ENCODE results near the gene ANKRD36C.
"Not testable (repeated sequence)": the region's sequence is repeated elsewhere in the genome, so short reads cannot be mapped to it uniquely, and the experiment has no call there.

ANKRD36C gene

GRCh38 chr2:95991351-95992094 is at the start of gene ANKRD36C:
TSS of gene ANKRD36C (minus strand) at chr2:95991824. CDS start at chr2:95991708, 116 bp downstream.
- in situ Hi-C loops (cut with HindIII; ENCODE audit: low sequenced_read_pairs), result not testable (repeated sequence)

GRCh38 chr2:96035554-96035953 is 43.9 kb upstream of the ANKRD36C start:
- in situ Hi-C loops (cut with HindIII; ENCODE audit: low sequenced_read_pairs), result not testable (repeated sequence)

GRCh38 chr2:96034792-96035191 is 43.2 kb upstream of the ANKRD36C start, which contains the start of gene GPAT2:
TSS of gene GPAT2 (minus strand) at chr2:96034916. CDS start at chr2:96032359, 2,557 bp downstream.
- in situ Hi-C loops (cut with HindIII; ENCODE audit: low sequenced_read_pairs), result not testable (repeated sequence)

GRCh38 chr2:96033997-96034396 is 42.4 kb upstream of the ANKRD36C start:
- in situ Hi-C loops (cut with HindIII; ENCODE audit: low sequenced_read_pairs), result not testable (repeated sequence)

- in situ Hi-C loops (cut with HindIII; ENCODE audit: low sequenced_read_pairs), result not testable (repeated sequence)
Measured at GRCh38 chr2:96027725-96028325, 36.2 kb upstream of the ANKRD36C start.

GRCh38 chr2:96025755-96026154 is 34.1 kb upstream of the ANKRD36C start:
- in situ Hi-C loops (cut with HindIII; ENCODE audit: low sequenced_read_pairs), result not testable (repeated sequence)

GRCh38 chr2:96025194-96025492 is 33.5 kb upstream of the ANKRD36C start:
- in situ Hi-C loops (cut with HindIII; ENCODE audit: low sequenced_read_pairs), result no loop called here

- in situ Hi-C loops (cut with HindIII; ENCODE audit: low sequenced_read_pairs), result no loop called here
Measured at GRCh38 chr2:96024336-96025193, 32.9 kb upstream of the ANKRD36C start.

GRCh38 chr2:96023701-96024100 is 32.1 kb upstream of the ANKRD36C start:
- in situ Hi-C loops (cut with HindIII; ENCODE audit: low sequenced_read_pairs), result not testable (repeated sequence)

- in situ Hi-C loops (cut with HindIII; ENCODE audit: low sequenced_read_pairs), result not testable (repeated sequence)
Measured at GRCh38 chr2:96022701-96023447, 31.2 kb upstream of the ANKRD36C start.

GRCh38 chr2:96022126-96022525 is 30.5 kb upstream of the ANKRD36C start:
- in situ Hi-C loops (cut with HindIII; ENCODE audit: low sequenced_read_pairs), result not testable (repeated sequence)

- in situ Hi-C loops (cut with HindIII; ENCODE audit: low sequenced_read_pairs), result not testable (repeated sequence)
Measured at GRCh38 chr2:96021142-96021541, 29.5 kb upstream of the ANKRD36C start.

- in situ Hi-C loops (cut with HindIII; ENCODE audit: low sequenced_read_pairs), result not testable (repeated sequence)
Measured at GRCh38 chr2:96019909-96020590, 28.4 kb upstream of the ANKRD36C start.

- in situ Hi-C loops (cut with HindIII; ENCODE audit: low sequenced_read_pairs), result not testable (repeated sequence)
Measured at GRCh38 chr2:96016321-96016720, 24.7 kb upstream of the ANKRD36C start.

GRCh38 chr2:96012792-96013264 is 21.2 kb upstream of the ANKRD36C start:
- in situ Hi-C loops (cut with HindIII; ENCODE audit: low sequenced_read_pairs), result not testable (repeated sequence)

GRCh38 chr2:96012086-96012791 is 20.6 kb upstream of the ANKRD36C start:
- in situ Hi-C loops (cut with HindIII; ENCODE audit: low sequenced_read_pairs), result not testable (repeated sequence)

- in situ Hi-C loops (cut with HindIII; ENCODE audit: low sequenced_read_pairs), result not testable (repeated sequence)
Measured at GRCh38 chr2:96011129-96011455, 19.5 kb upstream of the ANKRD36C start.

- in situ Hi-C loops (cut with HindIII; ENCODE audit: low sequenced_read_pairs), result not testable (repeated sequence)
Measured at GRCh38 chr2:96010320-96011128, 18.9 kb upstream of the ANKRD36C start.

- in situ Hi-C loops (cut with HindIII; ENCODE audit: low sequenced_read_pairs), result not testable (repeated sequence)
Measured at GRCh38 chr2:96009833-96010232, 18.2 kb upstream of the ANKRD36C start.
